HG03064 (cell line): Measurements from ENCODE around the gene PROK1.

Source experiments
- ATAC-seq: cut with Tn5 transposase; IDR thresholded peaks from one replicate; pipeline ENCODE4 v1.9.1; 2021; ENCODE audit warnings: low read depth; ENCODE audit not compliant: unreplicated experiment

PROK1 gene

GRCh38 chr1:110487726-110488125, 36.8 kb downstream of the PROK1 start:
- ATAC-seq: no peak

DNA sequence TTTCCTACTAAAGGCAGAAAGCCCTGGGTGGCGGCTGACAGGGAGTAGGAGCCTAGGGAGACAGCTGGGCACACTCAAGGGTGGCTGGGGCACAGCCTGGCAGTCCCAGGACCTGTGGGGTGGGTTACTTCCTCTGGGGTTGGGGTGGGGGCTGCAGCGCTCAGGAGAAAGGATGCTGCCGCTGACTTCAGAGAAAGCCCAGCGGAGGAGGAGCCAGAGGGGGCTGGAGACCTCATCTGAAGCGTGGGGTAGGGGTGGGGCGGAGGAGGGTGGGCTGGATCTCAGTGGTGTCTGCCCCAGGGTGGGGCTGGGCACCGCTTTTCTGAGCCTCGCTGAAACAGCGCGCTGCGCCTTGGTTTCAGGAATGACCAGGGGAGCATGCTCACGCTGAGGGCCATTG, 37.2 kb downstream of the PROK1 start:
- ATAC-seq: no peak

GRCh38 chr1:110488867-110489266, 37.9 kb downstream of the PROK1 start:
- no peak for ATAC-seq

DNA sequence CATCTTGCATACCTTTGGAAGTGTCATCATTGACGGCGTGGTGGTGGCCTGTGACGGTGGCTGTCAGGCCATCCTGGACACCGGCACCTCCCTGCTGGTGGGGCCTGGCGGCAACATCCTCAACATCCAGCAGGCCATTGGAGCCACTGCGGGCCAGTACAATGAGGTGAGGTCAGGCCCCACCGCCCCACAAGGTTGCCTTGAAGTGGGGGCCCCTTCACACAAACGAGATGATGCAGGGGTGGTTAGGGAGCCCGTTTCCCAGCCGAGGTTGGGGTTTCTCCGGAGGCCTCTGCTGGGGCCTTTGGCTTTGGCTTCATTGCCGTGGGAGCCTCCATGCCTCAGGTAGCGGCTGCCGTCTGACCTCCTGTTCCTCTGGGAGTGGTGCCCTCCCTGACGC, 38.5 kb downstream of the PROK1 start:
- no peak for ATAC-seq

DNA sequence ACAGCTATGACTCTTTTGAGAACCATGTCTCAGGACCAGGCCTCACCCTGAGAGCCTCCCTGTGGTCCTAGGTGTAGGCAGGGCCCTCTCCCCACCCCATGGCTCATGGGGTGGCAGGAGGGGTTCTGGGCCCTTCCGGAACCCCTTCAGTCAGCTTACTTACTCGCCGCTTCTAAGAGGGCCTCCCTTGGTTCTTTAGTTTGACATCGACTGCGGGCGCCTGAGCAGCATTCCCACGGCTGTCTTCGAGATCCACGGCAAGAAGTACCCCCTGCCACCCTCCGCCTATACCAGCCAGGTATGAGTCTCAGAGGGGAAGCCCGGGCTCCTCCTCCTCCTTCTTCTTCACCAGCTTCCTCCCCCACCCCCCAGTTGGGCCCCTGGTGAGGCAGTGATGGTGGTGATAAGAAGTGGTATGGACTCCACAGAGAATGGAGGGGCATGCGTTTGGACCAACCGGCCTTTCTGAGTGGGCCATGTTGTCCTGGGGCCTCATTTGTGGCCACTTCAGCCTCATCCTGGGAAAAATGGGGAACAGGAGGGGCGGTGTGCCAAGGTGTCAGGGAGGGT, 39.1 kb downstream of the PROK1 start:
- no peak for ATAC-seq

GRCh38 chr1:110490791-110491451, 40.0 kb downstream of the PROK1 start:
- ATAC-seq: no peak

DNA sequence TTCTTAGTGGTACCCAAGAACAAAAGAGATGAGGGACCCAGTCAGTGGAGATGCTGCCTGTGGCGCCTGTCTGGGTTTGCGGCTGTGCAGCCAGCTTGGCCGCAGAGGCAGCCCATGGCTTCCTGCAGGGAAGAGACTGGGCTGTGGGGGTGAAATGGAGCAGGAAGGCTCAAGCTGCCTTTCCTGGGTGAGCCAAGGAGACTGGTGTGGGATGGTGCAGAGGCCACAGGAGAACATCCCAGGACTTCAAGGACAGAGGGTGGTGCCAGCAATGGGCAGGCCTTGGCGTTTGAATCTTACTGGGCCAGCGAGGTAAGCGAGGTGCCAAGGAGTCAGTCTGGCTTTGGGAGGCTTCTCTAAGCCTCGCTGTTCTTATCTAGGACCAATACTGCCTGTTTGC, 41.6 kb downstream of the PROK1 start:
- no peak for ATAC-seq

- no peak for ATAC-seq
Measured at GRCh38 chr1:110493059-110493699, 42.2 kb downstream of the PROK1 start.

- ATAC-seq: no peak
Measured at GRCh38 chr1:110494036-110494435, 43.1 kb downstream of the PROK1 start.

GRCh38 chr1:110494522-110495406, 43.8 kb downstream of the PROK1 start:
- no peak for ATAC-seq

DNA sequence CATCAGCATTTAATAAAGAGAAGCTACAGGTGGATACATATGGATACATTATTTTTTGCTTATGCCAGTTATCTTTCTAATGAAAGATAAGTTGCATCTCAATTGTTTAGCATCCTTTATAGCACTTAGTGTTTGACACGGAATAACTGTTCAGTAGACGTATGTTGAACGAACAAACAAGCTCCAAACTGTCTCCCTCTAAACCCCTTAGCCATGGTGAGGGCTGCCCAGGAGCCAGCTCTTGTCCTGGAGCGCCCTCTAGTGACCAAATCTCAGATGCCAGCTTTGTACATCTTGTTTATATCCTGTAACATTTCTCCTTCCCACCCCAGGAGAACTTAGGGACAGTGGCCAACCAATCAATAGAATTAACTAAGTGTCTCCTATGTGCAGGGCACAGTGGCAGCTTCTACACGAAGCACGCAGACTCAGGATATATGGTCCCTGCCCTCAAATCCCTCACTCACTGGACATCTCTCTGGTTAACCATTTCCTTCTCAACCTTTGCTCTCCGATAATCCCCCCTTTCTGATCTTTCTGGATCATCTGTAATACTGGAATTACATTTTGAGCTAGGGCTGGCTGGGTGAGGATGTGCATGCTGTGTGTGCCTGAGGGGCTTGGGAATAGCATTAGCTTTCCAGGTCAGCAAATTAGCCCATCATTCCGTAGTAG, 45.1 kb downstream of the PROK1 start:
- no peak for ATAC-seq

- no peak for ATAC-seq
Measured at GRCh38 chr1:110498270-110498669, 47.3 kb downstream of the PROK1 start.

- ATAC-seq: no peak
Measured at GRCh38 chr1:110501488-110502132, 50.7 kb downstream of the PROK1 start.

GRCh38 chr1:110502402-110503151, 51.6 kb downstream of the PROK1 start:
- ATAC-seq: no peak

GRCh38 chr1:110503471-110503870, 52.5 kb downstream of the PROK1 start:
- no peak for ATAC-seq

DNA sequence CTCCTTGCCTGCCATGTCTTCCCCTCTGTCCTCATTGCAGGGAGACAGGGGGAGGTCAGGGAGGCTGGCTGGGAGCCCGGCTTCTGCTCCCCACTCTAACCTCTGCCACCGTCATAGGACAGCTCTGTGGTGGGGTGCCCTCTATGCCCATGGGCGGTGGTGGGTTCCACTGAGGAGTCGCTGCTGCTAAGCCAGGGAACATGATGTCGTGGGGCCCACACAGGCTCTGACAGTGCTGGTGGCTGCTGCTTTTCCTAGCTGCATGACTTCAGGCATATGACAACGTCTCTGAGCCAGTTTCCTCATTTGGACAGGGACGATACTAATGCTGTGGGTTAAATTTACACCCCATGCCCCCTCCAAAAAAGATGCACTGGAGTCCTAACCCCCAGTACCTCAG, 53.3 kb downstream of the PROK1 start:
- no peak for ATAC-seq

GRCh38 chr1:110505596-110505995, 54.6 kb downstream of the PROK1 start:
- no peak for ATAC-seq

GRCh38 chr1:110506541-110506940, 55.6 kb downstream of the PROK1 start:
- ATAC-seq: no peak
